HG02571 (cell line): ENCODE results near the gene KEAP1.
"Not testable (repeated sequence)": the region's sequence is repeated elsewhere in the genome, so short reads cannot be mapped to it uniquely, and the experiment has no call there.

ENCODE experiments used
- ATAC-seq: cut with Tn5 transposase; IDR thresholded peaks from one replicate; pipeline ENCODE4 v1.9.1; 2021; ENCODE audit warnings: mild to moderate bottlenecking, moderate library complexity; ENCODE audit not compliant: unreplicated experiment

The KEAP1 gene

GRCh38 chr19:10500247-10500592 lies 2.9 kb downstream of the KEAP1 start:
- ATAC-seq = no peak

- no peak for ATAC-seq
Measured at GRCh38 chr19:10499550-10500246, 3.5 kb downstream of the KEAP1 start.

DNA sequence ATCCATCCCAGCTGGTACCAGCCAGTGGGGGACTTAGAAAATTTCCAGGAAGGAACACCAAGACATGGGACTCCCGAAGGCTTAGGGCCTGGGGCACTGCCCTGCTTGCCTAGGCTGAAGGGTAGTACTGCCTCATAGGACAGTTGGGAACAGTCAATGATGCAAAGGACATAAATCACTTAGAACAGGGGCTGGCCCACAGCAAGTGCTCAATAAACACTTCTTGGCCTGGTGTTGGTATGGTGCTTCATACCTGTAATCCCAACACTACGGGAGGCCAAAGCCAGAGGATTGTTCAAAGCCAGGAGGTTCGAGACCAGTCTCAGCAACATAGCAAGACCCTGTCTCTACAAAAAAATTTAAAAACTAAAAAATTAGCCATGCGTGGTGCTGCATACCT lies 5.8 kb downstream of the KEAP1 start:
- ATAC-seq = no peak

DNA sequence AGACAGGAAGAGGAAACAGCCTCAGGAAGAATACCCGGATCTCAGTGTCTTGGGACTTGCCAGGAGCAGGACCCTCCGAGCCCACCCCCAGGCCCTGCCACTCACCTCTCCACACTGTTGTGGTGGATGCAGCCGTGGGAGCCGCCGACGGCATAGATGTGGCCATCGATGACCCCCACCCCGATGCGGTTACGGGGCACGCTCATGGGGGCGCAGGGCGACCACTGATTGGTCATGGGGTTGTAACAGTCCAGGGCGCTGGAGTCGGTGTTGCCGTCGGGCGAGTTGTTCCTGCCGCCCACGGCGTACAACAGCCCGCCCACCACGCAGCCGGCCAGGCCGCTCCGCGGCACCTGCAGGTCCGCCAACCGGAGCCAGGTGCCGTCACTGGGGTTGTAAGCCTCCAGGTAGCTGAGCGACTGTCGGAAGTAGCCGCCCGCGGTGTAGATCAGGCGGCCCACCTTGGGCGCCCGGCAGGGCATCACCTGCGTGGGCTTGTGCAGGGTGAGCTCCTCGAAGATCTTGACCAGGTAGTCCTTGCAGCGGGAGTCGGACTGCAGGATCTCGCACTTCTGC lies 11.6 kb downstream of the KEAP1 start:
- no peak for ATAC-seq

DNA sequence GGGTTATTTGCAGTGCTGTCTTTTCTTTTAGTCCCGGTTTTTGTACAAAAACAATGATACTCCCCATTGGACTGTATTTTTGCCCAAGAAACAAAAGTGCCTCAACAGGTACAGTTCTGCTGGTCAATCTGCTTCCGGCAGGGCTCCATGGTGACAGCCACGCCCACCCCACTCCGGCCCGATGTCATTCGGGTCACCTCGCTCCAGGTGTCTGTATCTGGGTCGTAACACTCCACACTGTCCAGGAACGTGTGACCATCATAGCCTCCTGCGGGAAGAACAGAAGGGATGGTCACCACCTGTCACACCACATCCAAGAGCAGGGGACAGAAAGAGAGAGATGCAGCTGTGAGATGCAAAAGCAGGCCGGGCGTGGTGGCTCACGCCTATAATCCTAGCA lies 16.6 kb downstream of the KEAP1 start:
- ATAC-seq = no peak

DNA sequence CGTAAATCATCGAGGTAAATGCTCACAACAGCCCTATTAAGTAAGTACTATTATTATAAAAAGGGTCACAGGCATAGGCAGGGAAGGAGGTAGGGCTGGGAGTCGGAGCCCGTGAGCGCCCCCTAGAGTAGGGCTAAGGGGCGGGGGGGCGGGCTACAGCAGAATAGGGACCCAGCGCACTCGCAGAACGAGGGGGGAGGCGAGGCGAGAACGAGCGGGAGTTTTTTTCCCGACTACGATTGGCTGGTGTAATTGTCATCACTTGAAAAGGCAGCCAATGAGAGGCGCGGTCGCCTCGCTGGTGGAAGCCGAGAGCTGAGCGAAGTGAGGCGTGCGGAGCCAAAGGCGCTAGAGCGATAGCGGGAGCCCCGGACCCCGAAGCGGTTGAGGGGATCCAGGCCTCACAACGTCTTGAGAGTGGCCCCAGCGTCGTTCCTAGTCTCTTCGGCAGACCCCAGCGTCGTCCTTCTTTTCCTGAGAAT lies 24.2 kb downstream of the KEAP1 start:
- ATAC-seq = no peak

DNA sequence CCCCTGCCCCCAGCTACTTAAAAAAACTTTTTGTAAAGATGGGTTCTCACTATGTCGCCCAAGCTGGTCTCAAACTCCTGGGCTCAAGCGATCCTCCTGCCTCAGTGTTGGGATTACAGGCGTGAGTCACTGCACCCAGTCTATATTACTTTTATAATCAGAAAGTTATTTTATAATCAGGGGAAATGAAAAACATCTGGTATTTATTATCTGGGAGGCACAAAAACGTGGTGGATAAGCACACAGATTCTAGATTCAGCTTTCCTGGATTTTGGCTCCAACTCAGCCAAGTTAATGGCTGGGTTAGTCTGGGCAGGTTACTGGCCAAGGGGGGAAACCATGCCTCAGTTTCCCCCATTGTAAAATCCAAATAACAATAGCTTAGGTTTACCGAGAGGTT lies 24.7 kb downstream of the KEAP1 start:
- ATAC-seq = no peak

- no peak for ATAC-seq
Measured at GRCh38 chr19:10474962-10475451, 28.1 kb downstream of the KEAP1 start.

DNA sequence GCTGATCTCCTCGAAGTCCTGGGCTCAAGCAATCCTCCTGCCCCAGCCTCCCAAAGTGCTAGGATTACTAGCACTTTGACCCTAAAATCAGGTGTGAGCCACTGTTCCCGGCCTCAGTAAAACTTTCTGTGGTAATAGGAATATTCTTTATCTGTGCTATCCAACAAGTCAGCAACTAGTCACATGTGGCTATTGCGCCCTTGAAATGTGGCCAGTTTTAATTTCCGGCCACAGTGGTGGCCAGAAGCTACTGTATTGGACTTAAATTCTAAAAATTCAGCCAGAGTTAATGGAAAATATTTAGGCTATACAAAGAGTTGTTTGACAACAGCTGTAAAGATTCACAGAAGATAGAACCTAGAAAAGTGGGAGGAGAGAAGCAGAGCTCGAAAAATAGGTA lies 30.0 kb downstream of the KEAP1 start:
- ATAC-seq = no peak

DNA sequence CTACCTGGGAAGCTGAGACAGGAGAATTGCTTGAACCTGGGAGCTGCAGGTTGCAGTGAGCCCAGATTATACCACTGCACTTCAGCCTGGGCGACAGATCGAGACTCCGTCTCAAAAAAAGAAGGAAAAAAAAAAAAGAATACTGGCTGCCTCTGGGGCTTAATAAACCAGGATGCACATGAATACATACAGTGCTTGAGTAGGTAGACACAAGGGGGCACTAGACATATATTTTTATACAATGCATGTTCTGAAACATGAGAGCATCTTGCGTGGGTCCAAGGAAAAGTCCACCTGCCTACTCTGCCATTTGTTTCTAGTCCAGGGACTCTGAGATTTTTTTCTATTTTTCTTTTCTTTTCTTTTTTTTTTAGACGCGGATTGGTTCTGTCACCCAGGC lies 31.2 kb downstream of the KEAP1 start:
- no peak for ATAC-seq

DNA sequence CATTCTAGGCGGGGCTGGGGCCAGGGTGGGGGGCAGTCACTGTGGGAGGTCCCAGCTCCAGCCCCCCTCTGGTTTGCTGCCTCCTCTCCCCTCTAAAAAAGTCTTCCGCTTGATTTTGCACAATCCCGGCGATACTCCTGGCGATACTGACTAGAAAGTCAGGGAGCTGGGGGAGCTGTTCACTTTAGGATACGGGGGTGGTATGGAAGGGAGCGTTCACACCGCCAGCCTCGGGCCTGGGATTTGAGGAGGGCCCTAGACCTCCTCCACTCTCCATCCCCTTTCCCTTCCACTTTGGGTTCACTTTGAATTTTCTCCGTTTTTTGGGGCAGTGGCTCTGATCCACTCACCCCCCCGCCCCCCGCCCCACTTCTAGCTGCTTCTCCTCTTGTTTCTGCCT lies 35.0 kb downstream of the KEAP1 start:
- ATAC-seq = no peak

- no peak for ATAC-seq
Measured at GRCh38 chr19:10467104-10467706, 36.0 kb downstream of the KEAP1 start.

GRCh38 chr19:10464456-10464855 lies 38.7 kb downstream of the KEAP1 start:
- ATAC-seq = no peak

DNA sequence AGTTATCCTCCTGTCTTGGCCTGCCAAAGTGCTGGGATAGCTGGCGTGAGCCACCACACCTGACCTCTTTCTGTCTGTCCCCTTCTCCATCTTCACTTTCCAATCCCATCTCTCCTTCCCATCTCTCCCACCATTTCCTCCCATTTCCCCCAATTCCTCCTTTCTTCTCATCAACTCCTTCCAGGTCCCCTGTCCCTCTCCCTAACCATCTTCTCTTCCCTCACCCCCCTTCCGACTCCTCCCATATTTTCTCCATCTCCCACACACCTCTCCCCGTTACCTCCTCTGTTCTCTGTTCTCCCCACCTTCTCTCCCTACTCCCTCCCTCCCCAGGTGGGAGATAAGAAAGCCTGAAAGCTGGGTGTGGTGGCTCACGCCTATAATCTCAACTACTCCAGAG lies 40.6 kb downstream of the KEAP1 start:
- no peak for ATAC-seq

DNA sequence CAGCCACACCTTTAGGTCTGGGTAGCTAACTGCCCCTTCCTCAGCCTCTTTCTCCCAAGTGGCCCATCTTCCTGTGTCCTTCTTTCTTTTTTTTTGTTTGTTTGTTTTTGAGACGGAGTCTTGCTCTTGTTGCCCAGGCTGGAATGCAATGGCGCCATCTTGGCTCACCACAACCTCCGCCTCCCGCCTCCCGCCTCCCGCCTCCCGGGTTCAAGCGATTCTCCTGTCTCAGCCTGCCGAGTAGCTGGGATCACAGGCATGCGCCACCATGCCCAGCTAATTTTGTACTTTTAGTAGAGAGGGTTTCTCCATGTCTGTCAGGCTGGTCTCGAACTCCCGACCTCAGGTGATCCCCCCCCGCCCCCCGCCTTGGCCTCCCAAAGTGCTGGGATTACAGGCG lies 41.1 kb downstream of the KEAP1 start:
- not testable (repeated sequence) for ATAC-seq

GRCh38 chr19:10461047-10461949 lies 41.9 kb downstream of the KEAP1 start:
- peak; percentile 70 for ATAC-seq

DNA sequence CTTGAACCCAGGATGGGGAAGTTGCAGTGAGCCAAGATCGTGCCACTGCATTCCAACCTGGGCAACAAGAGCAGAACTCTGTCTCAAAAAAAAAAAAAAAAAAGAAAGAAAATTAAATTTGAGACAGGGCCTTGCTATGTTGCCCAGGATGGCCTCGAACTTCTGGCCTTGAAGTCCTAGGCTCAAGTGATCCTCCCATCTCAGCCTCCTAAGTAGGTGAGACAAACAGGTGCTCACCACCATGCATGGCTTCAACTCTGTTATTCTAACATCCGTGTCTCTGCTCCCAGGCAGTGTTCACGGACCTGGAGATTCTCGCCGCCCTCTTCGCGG lies 42.5 kb downstream of the KEAP1 start:
- ATAC-seq = no peak

GRCh38 chr19:10458733-10459132 lies 44.4 kb downstream of the KEAP1 start:
- not testable (repeated sequence) for ATAC-seq

DNA sequence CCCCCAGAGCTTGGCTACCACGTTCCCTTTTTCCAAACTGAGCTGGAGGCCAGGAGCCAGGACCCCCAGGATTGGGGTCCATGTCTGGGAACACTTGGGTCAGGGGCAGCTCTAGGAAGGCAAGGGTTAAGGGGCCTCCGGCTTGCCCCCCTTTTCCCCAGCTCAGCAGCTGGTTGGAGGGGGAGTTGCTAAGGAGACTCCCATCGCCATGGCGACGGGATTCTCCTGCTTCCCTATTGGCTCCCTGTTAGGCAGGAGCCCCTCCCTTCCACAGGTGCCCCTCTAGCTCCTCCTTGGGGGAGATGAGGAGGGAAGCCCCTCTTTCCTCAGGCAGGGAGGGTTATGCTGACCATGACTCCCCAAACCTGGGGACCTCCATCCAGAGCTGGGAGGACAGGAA lies 48.9 kb downstream of the KEAP1 start:
- no peak for ATAC-seq

DNA sequence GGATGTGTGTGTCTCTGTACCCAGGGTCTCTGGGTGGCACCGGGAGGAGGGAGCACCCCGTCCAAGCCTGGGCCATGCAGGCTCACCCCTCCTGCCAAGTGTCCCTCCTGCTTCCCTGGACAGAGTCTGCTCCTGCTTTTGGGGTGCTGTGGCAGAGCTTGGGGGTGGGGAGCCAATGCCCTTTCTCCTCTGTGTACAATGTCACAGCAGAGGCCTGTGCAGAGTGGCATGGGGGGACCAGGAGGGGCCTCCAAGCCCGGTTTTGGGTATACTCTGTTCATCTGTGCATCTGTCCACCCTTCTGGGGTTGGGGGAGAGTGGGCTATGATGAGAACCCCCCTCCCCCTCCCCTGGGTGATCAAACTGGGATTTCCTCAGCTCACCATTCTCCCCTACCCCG lies 49.3 kb downstream of the KEAP1 start:
- no peak for ATAC-seq
